Activated CD4-positive, alpha-beta T cell treated with anti-CD3 and anti-CD28 coated beads, Interleukin-2, Interleukin-6, amounts not matched to agents 100 ng/mL and 50 ng/mL, durations not matched to agents 16 hours and 8 hours (primary cell): ENCODE measurements around the gene HBM.
"Not testable (repeated sequence)": the region's sequence is repeated elsewhere in the genome, so short reads cannot be mapped to it uniquely, and the experiment has no call there.

Source experiments
- DNase-seq: peaks from one replicate; pipeline ENCODE4 v3.0.0-alpha.2; 2020

HBM gene

GRCh38 chr16:188674-189073 is 22.9 kb downstream of the HBM start:
- DNase-seq = peak; percentile 39

- no peak for DNase-seq
Measured at GRCh38 chr16:189604-190186, 23.9 kb downstream of the HBM start.

GRCh38 chr16:191831-192230 is 26.1 kb downstream of the HBM start:
- no peak for DNase-seq

- DNase-seq = no peak
Measured at GRCh38 chr16:192686-193085, 26.9 kb downstream of the HBM start.

GRCh38 chr16:193441-193840 is 27.7 kb downstream of the HBM start:
- no peak for DNase-seq

GRCh38 chr16:194516-194915 is 28.7 kb downstream of the HBM start:
- DNase-seq = no peak

GRCh38 chr16:200388-200787 is 34.6 kb downstream of the HBM start:
- DNase-seq = no peak

GRCh38 chr16:203246-203645 is 37.5 kb downstream of the HBM start:
- DNase-seq = no peak

GRCh38 chr16:204046-204445 is 38.3 kb downstream of the HBM start:
- not testable (repeated sequence) for DNase-seq

GRCh38 chr16:209359-209758 is 43.6 kb downstream of the HBM start:
- not testable (repeated sequence) for DNase-seq

GRCh38 chr16:211631-212180 is 45.9 kb downstream of the HBM start:
- not testable (repeated sequence) for DNase-seq

GRCh38 chr16:212999-213398 is 47.2 kb downstream of the HBM start:
- no peak for DNase-seq
